Measurements from ENCODE around the gene RNF144B.
"Not testable (repeated sequence)": the region's sequence is repeated elsewhere in the genome, so short reads cannot be mapped to it uniquely, and the experiment has no call there.

The RNF144B gene

GRCh38 chr6:18380158-18380836 lies 6.9 kb upstream of the RNF144B start:
- DNase-seq, result no peak

- no peak for DNase-seq
Measured at GRCh38 chr6:18380851-18381250, 6.3 kb upstream of the RNF144B start.

- no peak for DNase-seq
Measured at GRCh38 chr6:18383441-18383840, 3.7 kb upstream of the RNF144B start.

DNA sequence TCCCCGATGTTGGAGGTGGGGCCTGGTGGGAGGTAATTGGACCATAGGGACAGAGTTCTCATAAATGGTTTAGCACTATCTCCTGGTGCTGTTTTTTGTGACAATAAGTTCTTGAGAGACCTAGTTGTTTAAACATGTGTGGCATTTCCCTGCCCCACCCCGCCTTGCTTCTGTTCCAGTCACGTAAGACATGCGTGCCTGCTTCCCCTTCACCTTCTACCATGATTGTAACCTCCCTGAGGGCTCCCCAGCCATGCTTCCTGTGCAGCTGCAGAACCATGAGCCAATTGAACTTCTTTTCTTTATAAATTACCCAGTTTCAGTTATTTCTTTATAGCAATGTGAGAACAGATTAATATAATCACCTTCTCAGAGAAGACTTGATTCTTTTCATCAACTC lies 2.5 kb upstream of the RNF144B start:
- no peak for DNase-seq

GRCh38 chr6:18386298-18386976 lies 713 bp upstream of the RNF144B start:
- no peak for DNase-seq

DNA sequence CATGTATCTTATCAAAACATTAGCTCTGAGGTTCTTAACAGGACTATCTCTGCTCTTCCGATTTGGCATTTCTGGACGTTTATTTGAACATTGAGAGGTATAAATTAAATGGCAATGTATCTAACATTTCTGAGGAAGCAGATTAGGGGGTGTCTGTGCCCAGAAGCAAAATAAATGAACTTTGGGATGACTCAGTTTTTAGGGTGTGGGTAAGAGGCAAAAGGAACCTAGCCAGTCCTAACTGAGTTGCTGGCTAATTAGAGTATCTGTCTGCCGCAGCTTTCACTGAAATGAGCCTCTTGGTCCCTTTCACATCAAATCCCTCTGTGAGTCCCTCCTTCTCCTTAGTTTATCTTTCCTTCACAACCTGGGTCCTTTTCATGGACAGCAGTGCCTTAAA lies 1.1 kb downstream of the RNF144B start:
- DNase-seq, result no peak

GRCh38 chr6:18388942-18389341 lies 1.8 kb downstream of the RNF144B start:
- DNase-seq, result no peak

DNA sequence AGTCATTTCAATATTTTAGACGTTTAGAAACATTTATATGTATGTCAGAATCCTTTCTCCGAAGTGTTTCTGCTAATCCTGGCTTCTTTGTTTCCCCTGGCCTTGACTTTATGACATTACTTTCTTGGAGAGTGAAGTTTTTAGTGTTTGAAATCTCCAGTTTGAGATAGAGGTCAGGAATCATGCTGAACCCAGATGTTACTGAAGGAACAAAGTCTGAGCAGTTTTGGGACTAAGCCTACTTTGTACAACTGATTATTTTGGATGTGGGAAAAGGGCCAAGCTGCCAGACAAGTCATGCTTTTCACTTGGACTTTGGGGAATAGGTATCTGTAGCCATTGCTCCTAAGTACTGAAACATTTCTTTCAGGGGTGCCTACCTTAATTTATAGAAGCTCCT lies 2.3 kb downstream of the RNF144B start:
- no peak for DNase-seq

DNA sequence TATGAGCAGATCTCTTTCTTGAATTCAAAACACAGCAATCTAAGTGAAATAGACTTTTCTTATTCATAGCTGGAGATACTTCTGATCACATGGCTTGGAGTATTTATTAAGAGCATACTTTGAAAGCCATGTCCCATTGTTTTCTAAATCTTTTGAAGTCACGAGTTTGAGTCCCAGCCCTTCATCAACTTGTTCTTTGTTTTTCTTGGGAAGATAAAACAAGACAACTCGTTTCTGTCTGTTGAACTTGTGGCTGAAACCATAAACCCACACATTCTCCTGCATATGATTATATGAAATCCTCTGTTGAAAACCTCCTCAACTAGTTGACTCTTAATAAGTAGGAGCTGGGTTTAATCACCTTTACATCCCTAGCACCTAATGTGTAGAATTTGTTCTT lies 3.3 kb downstream of the RNF144B start:
- no peak for DNase-seq

DNA sequence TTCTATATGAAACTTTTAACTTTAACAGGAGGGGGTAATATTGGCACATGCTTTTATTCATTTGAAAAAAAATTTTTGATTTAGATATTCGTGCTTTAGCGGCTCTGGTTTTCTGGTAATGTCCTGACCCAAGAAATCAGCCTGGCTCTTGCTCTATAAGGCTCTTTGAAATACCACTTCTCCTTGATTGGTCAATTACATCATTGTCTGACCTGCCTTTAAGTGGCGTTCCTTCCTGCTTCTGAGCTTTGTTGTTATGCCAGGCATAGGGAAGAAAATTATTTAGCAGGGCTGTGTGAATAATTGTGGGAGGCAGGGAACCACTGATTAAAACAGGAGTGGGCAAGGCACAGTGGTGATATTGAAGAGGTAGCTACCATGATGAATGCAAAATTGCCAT lies 3.9 kb downstream of the RNF144B start:
- no peak for DNase-seq

DNA sequence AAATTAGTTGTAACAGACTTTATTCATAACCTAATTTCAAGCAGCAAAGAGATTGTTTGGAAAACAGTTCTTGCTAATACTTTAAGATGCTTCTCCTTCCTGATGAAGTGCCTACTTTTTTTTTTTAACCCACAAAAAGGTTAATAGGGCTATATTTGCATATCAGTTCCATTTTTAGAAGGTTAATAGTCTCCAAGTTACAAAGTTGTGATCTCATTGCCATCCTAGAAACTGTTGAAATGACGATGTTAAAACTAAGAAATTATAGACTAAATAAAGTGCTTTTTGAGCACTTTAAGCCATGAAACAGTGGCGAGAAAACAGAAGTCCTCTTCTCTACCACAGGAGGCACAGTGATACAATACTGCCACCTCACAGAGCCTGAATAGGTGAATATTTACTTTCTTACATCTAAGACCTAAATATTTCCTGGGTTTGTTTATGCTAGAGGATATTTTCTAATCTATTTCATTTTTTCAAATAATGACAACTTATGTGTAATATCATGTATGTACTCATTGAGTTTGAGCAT lies 5.3 kb downstream of the RNF144B start:
- no peak for DNase-seq

DNA sequence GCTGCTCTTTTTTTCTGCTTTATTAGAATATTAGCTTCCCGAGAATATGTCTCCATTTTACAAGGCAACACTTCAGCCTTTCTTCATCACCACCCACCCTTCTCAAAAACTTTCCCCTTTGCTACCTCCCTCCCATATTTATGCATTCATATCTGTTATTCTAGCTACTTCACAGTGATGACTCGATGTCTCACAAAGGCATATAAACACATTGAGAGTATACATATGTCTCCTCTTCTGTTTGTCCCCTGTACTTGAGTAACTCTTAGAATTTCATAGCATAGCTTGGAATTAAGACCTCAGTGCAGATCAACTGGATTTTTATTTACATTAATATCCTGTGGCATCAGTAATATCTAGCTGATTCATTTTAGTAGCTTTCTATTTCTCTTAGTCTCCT lies 6.5 kb downstream of the RNF144B start:
- no peak for DNase-seq

DNA sequence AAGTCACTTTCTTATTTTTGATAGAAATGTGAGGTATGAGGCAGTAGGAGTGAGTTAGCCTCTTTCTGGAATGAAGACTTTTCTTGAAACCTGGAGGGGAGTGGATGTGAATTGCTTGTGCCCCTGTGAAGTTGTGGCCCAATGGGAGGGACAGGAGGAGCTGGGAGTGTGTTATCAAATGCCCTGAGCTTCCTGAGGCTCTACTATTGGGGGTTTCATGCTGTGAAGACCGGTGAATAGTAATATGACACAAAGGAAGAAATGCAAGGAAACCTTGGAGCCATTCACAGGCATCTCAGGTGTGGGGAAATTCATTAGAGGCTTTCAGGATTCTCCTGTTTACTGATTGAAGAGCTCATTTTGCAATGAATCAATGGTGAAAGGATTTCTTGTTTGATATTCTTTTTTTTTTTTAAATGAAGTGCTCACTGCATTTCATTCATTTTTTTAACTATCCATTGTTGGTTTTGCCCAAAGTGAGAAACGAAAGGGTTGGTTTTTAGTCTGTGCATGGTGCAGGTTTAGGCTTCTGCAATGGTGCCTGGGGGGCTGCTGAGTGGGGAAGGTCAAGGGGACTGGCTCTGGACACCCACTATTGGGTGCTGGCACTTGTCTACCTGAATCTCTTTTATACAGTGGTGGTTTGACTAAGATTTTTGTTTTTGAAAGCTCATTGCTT lies 8.2 kb downstream of the RNF144B start:
- DNase-seq, result no peak

DNA sequence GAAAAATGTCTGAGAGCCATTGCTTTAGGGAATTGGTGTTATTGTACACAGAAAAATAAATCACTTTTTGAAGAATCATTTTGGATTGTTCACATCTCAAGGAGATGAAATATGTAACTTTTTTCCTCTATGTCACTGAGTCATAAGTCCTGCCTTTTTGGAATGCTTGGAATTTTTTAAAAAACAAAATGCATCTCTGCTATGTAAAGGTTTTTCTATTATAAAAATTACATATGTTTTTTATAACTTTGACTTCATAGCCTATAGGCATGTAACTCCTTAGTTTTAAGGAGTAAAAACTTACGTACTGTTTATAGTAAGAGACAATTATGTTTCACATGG lies 8.7 kb downstream of the RNF144B start:
- DNase-seq, result no peak

GRCh38 chr6:18397701-18398100 lies 10.6 kb downstream of the RNF144B start:
- DNase-seq, result no peak

- DNase-seq, result not testable (repeated sequence)
Measured at GRCh38 chr6:18398225-18398624, 11.1 kb downstream of the RNF144B start.

- DNase-seq, result no peak
Measured at GRCh38 chr6:18400831-18401446, 13.8 kb downstream of the RNF144B start.

DNA sequence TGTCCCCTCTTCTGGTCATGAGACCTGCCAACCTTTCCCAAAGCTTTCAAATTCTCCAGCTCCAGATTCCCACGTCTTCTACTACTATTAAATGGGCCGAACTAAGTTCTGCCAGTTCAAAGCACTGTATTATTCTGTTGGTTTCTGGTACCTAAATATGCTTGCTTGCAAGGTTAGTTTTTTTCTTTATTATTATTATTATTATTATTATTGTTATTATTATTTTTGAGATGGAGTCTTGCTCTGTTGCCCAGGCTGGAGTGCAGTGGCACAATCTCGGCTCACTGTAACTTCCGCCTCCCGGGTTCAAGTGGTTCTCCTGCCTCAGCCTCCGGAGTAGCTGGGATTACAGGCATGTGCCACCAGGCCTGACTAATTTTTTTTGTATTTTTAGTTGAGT lies 17.8 kb downstream of the RNF144B start:
- not testable (repeated sequence) for DNase-seq

DNA sequence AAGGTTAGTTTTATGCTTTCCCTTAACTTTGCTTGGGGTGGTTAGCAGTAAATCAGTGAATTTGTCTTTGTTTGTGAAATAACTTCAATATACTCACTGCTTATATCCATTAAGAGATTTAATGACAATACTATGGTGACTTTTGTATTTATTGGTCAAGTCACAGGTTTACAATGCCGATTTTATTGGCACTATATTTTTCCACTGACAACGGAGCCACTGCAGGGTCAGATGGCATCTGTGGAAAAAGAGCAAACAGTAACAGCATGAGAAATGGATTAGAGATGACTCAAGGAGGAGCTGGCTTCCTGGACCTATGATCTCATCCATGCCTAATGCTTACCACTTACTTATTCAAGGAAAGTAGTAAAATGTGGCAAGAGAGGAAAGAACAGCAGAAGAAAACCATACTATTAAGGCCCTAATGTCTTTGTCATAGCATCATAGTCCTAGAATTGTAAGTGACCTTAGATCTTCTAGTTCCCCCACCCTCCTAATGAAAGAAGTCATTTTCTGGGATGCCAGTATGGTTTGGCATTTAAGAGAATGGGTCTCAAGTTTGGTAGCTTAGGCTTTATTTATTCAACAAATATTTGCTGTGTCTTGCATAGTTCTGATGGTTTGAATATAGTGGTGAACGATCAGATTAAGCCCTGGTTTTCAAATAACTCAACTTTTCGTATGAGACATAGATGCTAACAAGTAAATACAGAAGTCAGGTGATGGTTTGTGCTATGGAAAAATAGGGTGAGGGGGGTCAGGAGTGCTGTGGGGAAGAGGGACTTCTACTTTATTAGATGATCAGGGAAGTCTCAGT lies 18.5 kb downstream of the RNF144B start:
- no peak for DNase-seq

- DNase-seq, result no peak
Measured at GRCh38 chr6:18406955-18407749, 20.0 kb downstream of the RNF144B start.

DNA sequence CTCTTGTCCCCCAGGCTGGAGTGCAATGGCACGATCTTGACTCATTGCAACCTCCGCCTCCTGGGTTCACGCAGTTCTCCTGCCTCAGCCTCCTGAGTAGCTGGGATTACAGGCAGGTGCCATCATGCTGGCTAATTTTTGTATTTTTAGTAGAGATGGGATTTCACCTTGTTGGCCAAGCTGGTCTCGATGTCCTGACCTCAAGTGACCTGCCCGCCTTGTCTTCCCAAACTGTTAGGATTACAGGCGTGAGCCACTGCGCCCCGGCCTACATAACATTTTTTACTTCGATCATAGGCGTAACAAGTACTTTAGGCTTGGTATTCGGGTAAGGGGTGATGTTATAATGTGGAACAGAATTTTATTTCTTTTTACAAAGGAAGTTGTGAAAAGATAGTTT lies 22.5 kb downstream of the RNF144B start:
- not testable (repeated sequence) for DNase-seq

DNA sequence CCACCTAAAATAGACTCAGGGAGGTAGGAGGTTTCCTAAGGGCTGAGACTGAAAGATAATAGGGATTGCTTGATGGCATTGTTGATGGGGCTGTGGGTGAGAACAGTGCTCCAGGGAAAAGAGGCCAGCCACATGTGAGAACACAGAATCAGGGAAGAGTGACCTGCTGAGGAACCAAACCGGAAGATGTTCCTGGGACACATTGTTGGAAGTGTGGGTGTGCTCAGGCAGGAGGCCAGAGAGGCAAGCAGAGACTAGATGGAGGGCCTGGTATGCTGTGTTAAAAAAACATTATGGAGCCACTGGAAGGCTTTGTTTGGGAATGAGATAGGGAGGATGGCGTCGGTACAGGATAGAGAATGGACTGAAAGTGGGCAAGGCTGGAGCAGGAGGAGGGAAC lies 23.3 kb downstream of the RNF144B start:
- no peak for DNase-seq
